Activated CD4-positive, alpha-beta memory T cell treated with anti-CD3 and anti-CD28 coated beads for 36 hours (primary cell): Measurements from ENCODE around the gene PODXL2. TPM values are rescaled to one million over a fixed set of nuclear protein-coding genes. Genes with fewer than 3 reads are reported as not detected.
"Not testable (repeated sequence)": the region's sequence is repeated elsewhere in the genome, so short reads cannot be mapped to it uniquely, and the experiment has no call there.

Experiments used
- CTCF ChIA-PET: fragments of 350-600 bp; sonication (Branson Sonifier 250); formaldehyde crosslinking; loops from one replicate; lab custom pipeline; 2021; ENCODE audit warnings: antibody characterized with exemption, inconsistent platforms; lab: Charles Lee
- POLR2A ChIA-PET: fragments of 350-600 bp; sonication (Branson Sonifier 250); formaldehyde crosslinking; loops from one replicate; lab custom pipeline; 2021; ENCODE audit warnings: antibody characterized with exemption; lab: Charles Lee
- DNase-seq: peaks from one replicate; pipeline ENCODE4 v3.0.0-alpha.2; 2020
- H3K27ac Mint-ChIP-seq: one replicate; pipeline ENCODE4 v1.8.0; 2021; ENCODE audit warnings: mixed read lengths
- H3K27me3 Mint-ChIP-seq: one replicate; pipeline ENCODE4 v1.8.0; 2021; ENCODE audit warnings: mixed read lengths
- H3K36me3 Mint-ChIP-seq: one replicate; pipeline ENCODE4 v1.8.0; 2021; ENCODE audit warnings: mixed read lengths
- H3K4me1 Mint-ChIP-seq: one replicate; pipeline ENCODE4 v1.8.0; 2021; ENCODE audit warnings: low read depth, mixed read lengths
- H3K4me3 Mint-ChIP-seq: one replicate; pipeline ENCODE4 v1.8.0; 2021; ENCODE audit warnings: mild to moderate bottlenecking, mixed read lengths
- H3K9me3 Mint-ChIP-seq: one replicate; pipeline ENCODE4 v1.8.0; 2021; ENCODE audit warnings: mixed read lengths
- intact Hi-C: fragments of 100-400 bp; cut with micrococcal nuclease; formaldehyde crosslinking; loops from one replicate; pipeline ENCODE4 v1.15.1; 2023
- total RNA-seq, 2 experiments: library from RNA; stranded (reverse); gene quantifications; one replicate each; pipeline ENCODE4 v1.2.3, GENCODE V29; 2021

Gene PODXL2
- total RNA-seq, 2 experiments from 2014 or later: 1.2 to 1.3 TPM

DNA sequence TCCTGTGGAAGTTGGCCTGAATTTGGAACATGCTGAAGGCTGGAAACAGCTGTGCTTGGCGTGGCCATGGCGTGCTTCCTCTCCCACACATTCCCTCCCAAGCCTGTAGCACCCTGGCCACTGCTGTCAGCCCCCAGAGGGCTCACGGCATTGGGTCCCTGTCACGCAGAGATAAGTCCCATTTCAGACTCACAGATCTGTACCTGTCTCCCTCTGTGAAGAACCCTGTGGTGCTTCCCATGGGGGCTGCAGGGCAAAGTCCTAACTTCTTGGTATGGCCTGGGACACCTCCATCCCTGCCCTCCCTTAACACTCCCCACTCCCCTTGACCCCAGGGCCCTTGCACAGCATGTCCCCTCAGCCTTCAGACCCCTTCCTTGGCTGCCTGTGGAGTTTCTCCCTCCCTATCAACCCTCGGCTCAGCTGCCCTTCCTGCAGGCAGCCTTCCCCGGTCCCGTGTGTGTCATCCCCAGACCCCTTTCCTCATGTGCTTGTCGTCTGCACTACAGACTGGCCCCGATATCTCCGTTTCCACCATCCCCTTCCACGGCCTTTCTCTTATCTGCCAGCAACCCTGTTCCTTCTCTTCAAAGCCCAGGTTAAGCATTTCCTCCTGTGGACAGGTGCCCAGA, 72.4 kb downstream of the PODXL2 start:
- Mint-ChIP-seq H3K27me3 (peaks cover 6% of the 10 kb centered on the region), H3K27ac (no peak overlapping the region), H3K9me3 (peaks cover 9% of the 10 kb centered on the region), H3K4me3 (no peak overlapping the region), H3K36me3 (no peaks in the 10 kb centered on the region), H3K4me1 (no peaks in the 10 kb centered on the region)
- intact Hi-C loops: no loop called here
- ChIA-PET POLR2A (no interaction called here), CTCF (no interaction called here)
- no peak for DNase-seq

DNA sequence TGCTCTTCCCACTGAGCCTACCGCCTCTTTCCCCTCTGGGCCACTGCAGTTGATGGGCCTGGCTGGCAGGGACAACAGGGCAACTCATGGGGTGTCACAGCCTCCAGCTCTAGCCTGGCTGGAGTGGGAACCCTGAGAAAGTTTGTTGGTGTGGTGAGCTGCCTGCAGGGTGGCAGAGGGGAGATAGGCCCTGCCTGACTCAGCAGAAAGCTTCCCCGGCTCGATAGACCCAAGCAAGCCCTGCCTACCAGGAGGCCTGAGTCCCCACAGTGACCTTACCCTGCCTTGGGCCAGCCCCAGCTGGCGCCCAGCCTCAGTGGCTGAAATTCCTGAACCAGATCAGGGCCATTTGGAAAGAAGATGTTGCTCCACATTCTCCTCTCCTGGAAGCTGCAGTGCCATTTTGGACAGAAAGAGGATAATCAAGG, 73.2 kb downstream of the PODXL2 start:
- Mint-ChIP-seq H3K4me1 (no peaks in the 10 kb centered on the region), H3K27me3 (peaks cover 6% of the 10 kb centered on the region), H3K36me3 (no peaks in the 10 kb centered on the region), H3K27ac (no peak overlapping the region), H3K4me3 (no peak overlapping the region), H3K9me3 (peaks cover 9% of the 10 kb centered on the region)
- ChIA-PET POLR2A (no interaction called here), CTCF (no interaction called here)
- no peak for DNase-seq
- intact Hi-C loops: no loop called here

DNA sequence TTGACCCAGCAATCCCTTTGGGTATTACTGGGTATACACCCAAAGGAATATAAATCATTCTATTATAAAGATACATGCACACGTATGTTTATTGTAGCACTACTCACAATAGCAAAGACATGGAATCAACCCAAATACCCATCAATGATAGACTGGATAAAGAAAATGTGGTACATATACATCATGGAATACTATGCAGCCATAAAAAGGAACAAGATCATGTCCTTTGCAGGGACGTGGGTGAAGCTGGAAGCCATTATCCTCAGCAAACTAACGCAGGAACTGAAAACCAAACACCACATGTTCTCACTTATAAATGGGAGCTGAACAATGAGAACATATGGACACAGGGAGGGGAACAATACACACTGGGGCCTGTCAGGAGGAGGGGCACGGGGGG, 75.9 kb downstream of the PODXL2 start:
- H3K4me3 Mint-ChIP-seq, DNase-seq, intact Hi-C loops, H3K36me3 Mint-ChIP-seq, H3K27me3 Mint-ChIP-seq, CTCF ChIA-PET, H3K9me3 Mint-ChIP-seq, H3K4me1 Mint-ChIP-seq, H3K27ac Mint-ChIP-seq, POLR2A ChIA-PET: not testable (repeated sequence)

DNA sequence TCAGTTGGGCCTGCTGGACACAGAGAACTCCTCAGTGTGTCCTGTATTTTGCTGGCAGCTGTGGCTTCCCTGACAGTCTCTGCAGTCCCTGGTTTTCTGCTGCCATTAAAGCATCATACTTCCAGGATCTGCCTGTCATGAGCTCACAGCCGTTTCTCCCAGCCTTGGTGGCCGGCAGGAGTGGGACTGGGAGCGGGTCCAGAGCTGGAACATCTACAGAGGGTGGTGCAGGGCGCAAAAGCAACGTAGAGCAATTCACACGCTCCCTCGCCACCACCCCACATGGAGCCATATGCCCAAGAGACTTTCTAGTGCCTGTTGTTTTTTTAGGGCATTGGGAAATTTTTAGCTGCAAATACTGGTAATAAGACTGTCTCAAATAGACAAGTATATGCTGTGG, 77.3 kb downstream of the PODXL2 start:
- H3K27me3 Mint-ChIP-seq: peaks cover 8% of the 10 kb centered on the region
- ChIA-PET POLR2A (no interaction called here), CTCF (interaction anchor here (0.6 to 1.2 kb wide), 2 partner anchors 10 to 1033 kb away, joined by 3 to 4 read pairs; no protein-coding TSS in a partner anchor)
- H3K36me3 Mint-ChIP-seq: no peaks in the 10 kb centered on the region
- DNase-seq: no peak
- H3K4me3 Mint-ChIP-seq: no peak overlapping the region
- H3K27ac Mint-ChIP-seq: no peak overlapping the region
- no peaks in the 10 kb centered on the region for H3K4me1 Mint-ChIP-seq
- intact Hi-C loops: no loop called here
- H3K9me3 Mint-ChIP-seq: peaks cover 9% of the 10 kb centered on the region

DNA sequence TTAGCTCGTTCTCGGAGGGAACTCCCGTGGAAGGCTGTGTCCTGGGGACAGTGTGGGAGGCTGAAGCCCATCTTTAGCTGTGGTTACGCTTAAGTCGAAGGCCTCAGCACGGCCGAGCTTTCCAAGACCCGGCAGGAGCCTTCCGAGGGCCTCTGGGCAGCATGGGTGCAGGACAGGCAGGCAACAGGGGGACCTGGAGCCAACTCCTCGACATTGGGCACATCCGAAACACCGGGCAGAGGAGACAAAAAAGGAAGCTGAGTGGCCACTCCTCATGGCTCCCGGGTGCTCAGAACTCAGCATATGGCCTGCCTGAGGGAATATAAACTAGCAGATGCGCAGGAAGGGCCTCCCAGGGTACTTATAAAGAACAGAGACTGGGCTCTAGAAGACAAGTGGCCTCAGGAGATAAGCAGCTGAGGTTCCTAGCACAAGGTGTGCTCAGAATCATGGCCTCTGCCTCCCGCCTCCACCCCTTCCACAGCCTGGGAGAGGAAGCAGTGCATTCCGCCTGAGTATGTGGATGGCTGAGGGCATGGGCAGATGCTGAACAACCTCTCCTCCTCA, 77.9 kb downstream of the PODXL2 start:
- H3K4me3 Mint-ChIP-seq: no peak overlapping the region
- no peaks in the 10 kb centered on the region for H3K36me3 Mint-ChIP-seq
- ChIA-PET POLR2A (no interaction called here), CTCF (interaction anchor here (0.6 to 1.2 kb wide), 2 partner anchors 11 to 1032 kb away, joined by 3 to 4 read pairs; no protein-coding TSS in a partner anchor)
- intact Hi-C loops: no loop called here
- DNase-seq: no peak
- no peaks in the 10 kb centered on the region for H3K4me1 Mint-ChIP-seq
- H3K9me3 Mint-ChIP-seq: peaks cover 9% of the 10 kb centered on the region
- H3K27me3 Mint-ChIP-seq: peaks cover 8% of the 10 kb centered on the region
- H3K27ac Mint-ChIP-seq: no peak overlapping the region

DNA sequence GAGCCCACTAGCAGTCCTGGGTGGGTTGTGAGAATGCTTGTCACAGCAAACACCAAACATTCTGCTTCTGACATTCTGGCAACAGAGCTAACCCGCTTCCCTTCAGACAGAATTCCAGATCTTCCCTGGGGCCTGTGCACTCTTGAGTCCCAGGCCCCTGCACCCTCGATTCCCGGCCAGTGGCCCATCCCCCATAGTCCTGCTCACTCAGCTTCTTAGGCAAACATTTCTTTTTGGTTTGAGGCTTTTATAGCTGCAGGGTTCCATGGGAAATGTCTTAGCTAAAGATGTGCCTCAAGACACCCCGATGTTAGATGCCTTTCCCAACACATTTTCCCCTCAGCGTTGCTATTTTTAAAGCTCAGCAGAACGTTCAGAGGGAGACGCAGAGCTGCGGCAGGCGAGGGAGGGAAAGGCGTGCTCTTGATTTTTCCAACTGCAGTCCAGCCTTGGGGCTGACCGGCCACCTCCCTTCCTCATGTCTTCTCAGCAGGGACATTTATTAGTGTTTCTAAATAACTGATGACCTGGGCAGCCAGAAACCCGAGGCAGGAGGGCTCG, 78.9 kb downstream of the PODXL2 start:
- CTCF ChIA-PET: no interaction called here
- no peak overlapping the region for H3K27ac Mint-ChIP-seq
- no peaks in the 10 kb centered on the region for H3K36me3 Mint-ChIP-seq
- peaks cover 8% of the 10 kb centered on the region for H3K27me3 Mint-ChIP-seq
- H3K4me1 Mint-ChIP-seq: no peaks in the 10 kb centered on the region
- intact Hi-C loops: no loop called here
- no peak overlapping the region for H3K4me3 Mint-ChIP-seq
- no peak for DNase-seq
- peaks cover 9% of the 10 kb centered on the region for H3K9me3 Mint-ChIP-seq
- POLR2A ChIA-PET: no interaction called here

DNA sequence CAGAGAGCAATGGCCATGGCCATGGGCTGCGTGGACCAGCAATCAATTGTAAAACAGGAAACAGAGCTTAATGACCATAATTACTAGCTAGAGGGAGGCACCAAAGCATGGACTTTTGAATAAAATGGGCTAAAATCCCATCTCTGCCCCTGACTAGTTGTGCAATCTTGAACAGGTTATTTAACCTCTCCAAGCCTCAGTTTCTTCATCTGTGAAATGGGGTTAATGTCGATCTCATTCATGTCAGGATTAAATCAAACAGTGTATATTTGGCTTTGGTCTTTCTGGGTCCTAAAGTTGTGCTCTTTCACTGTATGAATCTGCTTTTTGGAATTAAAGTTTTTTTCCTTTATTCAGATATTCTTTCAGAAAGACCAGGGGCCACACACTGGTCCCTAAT, 79.9 kb downstream of the PODXL2 start:
- H3K27ac Mint-ChIP-seq: no peak overlapping the region
- H3K36me3 Mint-ChIP-seq: no peaks in the 10 kb centered on the region
- peaks cover 4% of the 10 kb centered on the region for H3K27me3 Mint-ChIP-seq
- intact Hi-C loops: no loop called here
- POLR2A ChIA-PET: no interaction called here
- H3K9me3 Mint-ChIP-seq: peaks cover 4% of the 10 kb centered on the region
- DNase-seq: no peak
- no peak overlapping the region for H3K4me3 Mint-ChIP-seq
- CTCF ChIA-PET: no interaction called here
- no peaks in the 10 kb centered on the region for H3K4me1 Mint-ChIP-seq

DNA sequence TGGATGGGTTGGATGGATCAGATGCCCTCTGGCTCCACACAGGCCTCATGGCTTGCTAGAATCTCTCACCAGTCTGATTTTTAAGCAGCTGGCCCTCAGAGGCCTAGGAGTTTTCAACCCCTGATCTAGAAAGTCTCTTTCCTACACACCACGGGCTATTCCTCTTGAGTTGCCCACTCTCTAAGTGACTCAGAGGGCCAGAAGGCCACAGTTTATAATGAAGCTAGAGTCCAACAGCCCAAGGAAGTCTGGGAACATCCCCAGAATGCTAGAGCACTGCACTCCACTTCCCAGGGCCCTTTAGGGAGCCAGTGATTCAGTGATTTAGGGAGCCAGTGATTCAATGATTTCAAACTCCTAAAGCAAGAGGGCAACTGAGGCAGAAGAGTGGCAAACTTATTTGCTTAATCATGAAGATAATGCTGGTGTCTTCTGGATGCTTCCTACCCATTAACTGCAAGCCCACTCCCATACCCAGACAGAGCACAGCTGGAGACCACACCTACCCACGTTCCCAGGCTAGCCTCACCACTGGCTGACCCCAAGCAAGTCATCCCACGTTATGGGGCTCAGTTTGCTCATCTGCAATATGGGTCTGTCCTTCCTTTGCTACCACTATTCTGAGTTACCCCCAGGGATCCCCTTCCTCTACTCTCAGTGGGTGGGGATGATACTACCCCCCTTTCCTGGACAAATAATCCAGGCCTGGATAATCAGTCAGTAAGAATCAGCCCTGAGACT, 80.5 kb downstream of the PODXL2 start:
- Mint-ChIP-seq H3K4me3 (no peak overlapping the region), H3K27ac (no peak overlapping the region), H3K36me3 (no peaks in the 10 kb centered on the region), H3K27me3 (peaks cover 7% of the 10 kb centered on the region), H3K4me1 (no peaks in the 10 kb centered on the region), H3K9me3 (peaks cover 1% of the 10 kb centered on the region)
- intact Hi-C loops: no loop called here
- POLR2A ChIA-PET: no interaction called here
- CTCF ChIA-PET: no interaction called here
- no peak for DNase-seq

DNA sequence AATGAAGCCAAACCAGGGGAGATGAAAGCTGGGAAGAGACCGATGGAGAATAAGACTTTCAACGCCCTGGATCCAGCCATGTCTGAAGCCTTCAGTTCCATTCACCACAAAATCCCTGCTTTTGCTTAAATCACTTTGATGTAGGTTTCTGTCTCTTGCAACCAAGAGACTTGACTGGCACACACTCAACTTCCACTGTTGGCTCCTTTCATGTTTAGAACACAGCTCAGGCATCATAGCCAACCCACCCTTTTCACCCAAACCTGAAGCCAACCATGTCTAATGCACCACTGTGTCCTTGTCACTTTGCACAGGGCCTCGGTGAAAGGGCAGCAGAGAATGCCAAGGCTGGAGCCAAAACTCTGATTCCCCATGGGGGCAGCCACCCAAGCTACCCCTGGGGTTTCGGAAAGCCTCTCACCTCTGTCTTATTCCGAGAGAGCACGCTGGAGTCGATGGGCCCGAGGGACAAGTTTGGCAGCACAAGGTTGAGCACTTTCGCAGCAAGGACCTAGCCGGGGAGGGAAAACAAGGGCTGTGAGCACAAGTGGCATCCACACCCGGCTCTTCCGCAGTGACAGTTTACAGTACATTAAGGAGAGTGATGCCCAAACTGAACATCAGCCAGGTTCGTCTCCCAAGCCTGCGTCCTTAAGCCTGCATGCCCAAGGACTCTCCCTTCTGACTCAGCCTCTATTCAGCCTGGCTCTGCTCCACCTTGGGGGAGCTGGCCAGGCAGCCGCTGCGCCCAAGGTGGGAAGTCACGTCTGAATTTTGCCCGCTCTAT, 81.4 kb downstream of the PODXL2 start:
- H3K9me3 Mint-ChIP-seq: no peaks in the 10 kb centered on the region
- no peaks in the 10 kb centered on the region for H3K36me3 Mint-ChIP-seq
- DNase-seq: no peak
- H3K27ac Mint-ChIP-seq: no peak overlapping the region
- ChIA-PET CTCF (no interaction called here), POLR2A (no interaction called here)
- no peaks in the 10 kb centered on the region for H3K4me1 Mint-ChIP-seq
- peaks cover 6% of the 10 kb centered on the region for H3K27me3 Mint-ChIP-seq
- intact Hi-C loops: no loop called here
- H3K4me3 Mint-ChIP-seq: no peak overlapping the region

DNA sequence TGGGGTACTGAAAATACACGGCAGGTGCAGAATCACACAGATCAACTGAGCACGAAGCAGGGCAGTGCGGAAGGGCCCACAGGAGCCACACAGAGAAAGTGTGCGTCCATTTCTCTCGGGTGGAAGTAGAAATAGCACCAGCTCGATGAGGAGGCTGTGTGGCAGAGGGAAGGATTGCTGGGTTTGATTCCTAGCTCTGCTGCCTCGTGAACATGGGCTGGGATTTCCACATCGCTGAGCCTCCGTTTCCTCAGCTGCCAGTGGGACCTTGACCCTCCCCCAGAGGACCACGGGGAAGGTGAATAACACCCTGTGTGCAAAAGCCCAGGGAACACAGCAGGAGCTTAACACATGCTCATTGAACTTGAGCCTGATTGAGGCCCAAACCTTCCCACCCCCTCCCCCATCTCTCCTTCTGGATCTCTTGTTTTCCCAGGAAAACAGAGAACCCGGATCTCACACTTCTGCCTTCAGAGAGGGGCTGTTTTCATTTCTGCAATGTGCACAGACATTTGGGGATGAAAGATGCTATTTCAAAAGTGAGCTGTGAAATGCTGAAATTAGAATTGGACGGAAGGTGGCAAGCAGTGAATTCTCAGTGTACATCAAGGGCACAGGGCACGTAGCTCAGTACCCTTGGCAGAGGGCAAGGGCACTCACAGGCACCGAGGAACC, 82.2 kb downstream of the PODXL2 start:
- intact Hi-C loops: no loop called here
- ChIA-PET CTCF (no interaction called here), POLR2A (no interaction called here)
- peaks cover 6% of the 10 kb centered on the region for H3K27me3 Mint-ChIP-seq
- H3K36me3 Mint-ChIP-seq: no peaks in the 10 kb centered on the region
- no peaks in the 10 kb centered on the region for H3K9me3 Mint-ChIP-seq
- H3K4me3 Mint-ChIP-seq: no peak overlapping the region
- no peak for DNase-seq
- no peak overlapping the region for H3K27ac Mint-ChIP-seq
- H3K4me1 Mint-ChIP-seq: no peaks in the 10 kb centered on the region

DNA sequence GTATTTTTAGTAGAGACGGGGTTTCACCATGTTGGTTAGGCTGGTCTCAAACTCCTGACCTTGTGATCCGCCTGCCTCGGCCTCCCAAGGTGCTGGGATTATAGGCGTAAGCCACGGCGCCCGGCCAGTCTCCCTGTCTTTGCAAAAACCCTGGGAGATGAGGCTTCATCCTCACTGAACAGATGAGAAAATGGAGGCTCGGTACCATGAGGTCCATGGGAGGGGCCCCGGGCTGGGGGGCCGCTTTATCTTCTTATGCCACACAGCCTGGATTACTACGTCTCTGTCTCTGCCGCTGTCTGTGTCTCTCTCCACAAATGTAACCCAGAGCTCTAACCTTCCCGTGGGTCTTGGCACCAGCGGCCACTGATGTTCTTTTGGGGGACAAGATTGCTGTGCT, 82.9 kb downstream of the PODXL2 start:
- ChIA-PET CTCF (no interaction called here), POLR2A (no interaction called here)
- Mint-ChIP-seq H3K4me3 (no peak overlapping the region), H3K4me1 (no peaks in the 10 kb centered on the region), H3K36me3 (no peaks in the 10 kb centered on the region), H3K27ac (no peak overlapping the region), H3K27me3 (peaks cover 7% of the 10 kb centered on the region), H3K9me3 (no peaks in the 10 kb centered on the region)
- DNase-seq: no peak
- intact Hi-C loops: no loop called here
